Measurements from ENCODE around the gene PRRG2. TPM values are rescaled to one million over a fixed set of nuclear protein-coding genes. Genes with fewer than 3 reads are reported as not detected.

PRRG2 gene
- total and polyA plus RNA-seq, 2 of the 13 experiments (the other 11 are each of a cell fraction or from before 2014, with no cell fraction given) = 0.66 to 0.82 TPM

- TF ChIP-seq HNF1B (CRISPR knock-in tag; IDR thresholded peaks at IDR 0.05) (peak; percentile 90), ZNF784 (CRISPR knock-in tag; IDR thresholded peaks at IDR 0.05; ENCODE audit: borderline replicate concordance) (no peak), ZNF841 (CRISPR knock-in tag; IDR thresholded peaks at IDR 0.05; ENCODE audit: borderline replicate concordance) (no peak), CHD2 (IDR thresholded peaks at IDR 0.05; ENCODE audit: low read depth, low read length) (no peak), CENPT (CRISPR knock-in tag; IDR thresholded peaks at IDR 0.05; ENCODE audit: low read depth) (no peak), AKAP8 (CRISPR knock-in tag; IDR thresholded peaks at IDR 0.05) (0 out of 2 replicates have a peak, but pooled peaks have one; percentile 14), SMAD1 (CRISPR knock-in tag; IDR thresholded peaks at IDR 0.05; ENCODE audit: borderline replicate concordance, low read depth) (0 out of 2 replicates have a peak, but pooled peaks have one; percentile 37), ZNF563 (CRISPR knock-in tag; IDR thresholded peaks at IDR 0.05) (no peak), KDM1A (CRISPR knock-in tag; IDR thresholded peaks at IDR 0.05) (0 out of 2 replicates have a peak, but pooled peaks have one; percentile 21), BATF2 (CRISPR knock-in tag; IDR thresholded peaks at IDR 0.05) (no peak), SMARCC2 (IDR thresholded peaks at IDR 0.05) (no peak), ZNF768 (CRISPR knock-in tag; IDR thresholded peaks at IDR 0.05) (no peak), YEATS2 (CRISPR knock-in tag; IDR thresholded peaks at IDR 0.05; ENCODE audit: borderline replicate concordance) (peak; percentile 63; the same call in 1 of the 2 replicates), HOMEZ (CRISPR knock-in tag; IDR thresholded peaks at IDR 0.05; ENCODE audit: low read depth) (peak; percentile 43; the same call in 1 of the 2 replicates), ETV5 (CRISPR knock-in tag; IDR thresholded peaks at IDR 0.05; ENCODE audit: borderline replicate concordance) (peak; percentile 99)
- TF ChIP-seq, protein P1, sequence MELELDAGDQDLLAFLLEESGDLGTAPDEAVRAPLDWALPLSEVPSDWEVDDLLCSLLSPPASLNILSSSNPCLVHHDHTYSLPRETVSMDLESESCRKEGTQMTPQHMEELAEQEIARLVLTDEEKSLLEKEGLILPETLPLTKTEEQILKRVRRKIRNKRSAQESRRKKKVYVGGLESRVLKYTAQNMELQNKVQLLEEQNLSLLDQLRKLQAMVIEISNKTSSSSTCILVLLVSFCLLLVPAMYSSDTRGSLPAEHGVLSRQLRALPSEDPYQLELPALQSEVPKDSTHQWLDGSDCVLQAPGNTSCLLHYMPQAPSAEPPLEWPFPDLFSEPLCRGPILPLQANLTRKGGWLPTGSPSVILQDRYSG (CRISPR knock-in tag; IDR thresholded peaks at IDR 0.05) = no peak
- TF ChIP-seq, protein P2, sequence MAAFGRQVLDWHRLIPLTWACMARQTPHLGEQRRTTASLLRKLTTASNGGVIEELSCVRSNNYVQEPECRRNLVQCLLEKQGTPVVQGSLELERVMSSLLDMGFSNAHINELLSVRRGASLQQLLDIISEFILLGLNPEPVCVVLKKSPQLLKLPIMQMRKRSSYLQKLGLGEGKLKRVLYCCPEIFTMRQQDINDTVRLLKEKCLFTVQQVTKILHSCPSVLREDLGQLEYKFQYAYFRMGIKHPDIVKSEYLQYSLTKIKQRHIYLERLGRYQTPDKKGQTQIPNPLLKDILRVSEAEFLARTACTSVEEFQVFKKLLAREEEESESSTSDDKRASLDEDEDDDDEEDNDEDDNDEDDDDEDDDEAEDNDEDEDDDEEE (CRISPR knock-in tag; IDR thresholded peaks at IDR 0.05) = no peak
These were observed 59.2 kb downstream of the PRRG2 start, which contains the start of gene RRAS (continued) for GRCh38 chr19:49640113-49640898.

All from HepG2 (cell line).